OCI-LY3 (cell line): ENCODE results near the gene WNT7A.

ENCODE experiments used
- CTCF ChIP-seq: fragments of 200-600, 300-600 bp; sonication (generic); IDR thresholded peaks from 2 replicates; pipeline ENCODE4 v1.5.1; 2014; ENCODE audit warnings: antibody characterized with exemption, low read length, low read depth
- EZH2phosphoT487 ChIP-seq: fragments of 200-600 bp; shearing (Covaris generic); IDR thresholded peaks from 2 replicates; pipeline ENCODE4 v1.6.1; 2018; ENCODE audit warnings: antibody characterized with exemption, mixed run types, low read depth

DNA sequence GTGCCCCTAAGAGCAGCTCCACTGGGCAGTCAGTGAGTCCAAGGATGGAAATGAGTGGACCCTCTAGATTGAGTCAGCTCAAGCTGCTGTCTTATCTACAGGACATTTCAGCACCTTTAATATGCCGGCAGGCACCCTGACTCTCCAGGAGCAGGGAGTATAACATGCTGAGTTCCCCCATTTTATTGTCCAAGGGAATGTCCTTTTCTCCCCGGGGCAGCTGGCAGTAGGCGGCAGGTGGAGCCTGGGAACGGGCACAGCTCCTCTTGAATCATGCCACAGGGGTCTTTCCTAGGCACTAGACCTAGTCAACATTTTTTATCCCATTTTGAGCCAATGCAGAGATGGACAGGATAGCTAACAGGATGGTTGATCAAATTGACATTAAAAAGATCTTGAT, 14.8 kb downstream of the WNT7A start:
- no peak for TF ChIP-seq EZH2phosphoT487
- TF ChIP-seq CTCF, result no peak
